T-helper 1 cell treated with Interleukin-12 subunit alpha and Interleukin-12 subunit beta and Interleukin-4 antibody, amounts not matched to agents 30 μg/mL and 1 μg/mL, for 36 hours (primary cell): ENCODE data around the gene ADRA2A.

Experiments used
- H3K27ac Mint-ChIP-seq: one replicate; pipeline ENCODE4 v1.8.0; 2021; ENCODE audit warnings: mild to moderate bottlenecking, mixed read lengths
- H3K27me3 Mint-ChIP-seq: one replicate; pipeline ENCODE4 v1.8.0; 2021; ENCODE audit warnings: low read depth, mixed read lengths
- H3K36me3 Mint-ChIP-seq: one replicate; pipeline ENCODE4 v1.8.0; 2021; ENCODE audit warnings: low read depth, mixed read lengths
- H3K4me1 Mint-ChIP-seq: one replicate; pipeline ENCODE4 v1.8.0; 2021; ENCODE audit warnings: low read depth, mixed read lengths
- H3K4me3 Mint-ChIP-seq: one replicate; pipeline ENCODE4 v1.8.0; 2021; ENCODE audit warnings: mild to moderate bottlenecking, moderate library complexity, mixed read lengths
- H3K9me3 Mint-ChIP-seq: one replicate; pipeline ENCODE4 v1.8.0; 2021; ENCODE audit warnings: mixed read lengths

Gene ADRA2A

GRCh38 chr10:111112333-111112732 lies 35.5 kb downstream of the ADRA2A start:
- Mint-ChIP-seq H3K27ac (no peak overlapping the region), H3K36me3 (peaks cover 2% of the 10 kb centered on the region), H3K9me3 (no peaks in the 10 kb centered on the region), H3K27me3 (peaks cover 6% of the 10 kb centered on the region), H3K4me3 (no peak overlapping the region), H3K4me1 (peaks cover 7% of the 10 kb centered on the region)

GRCh38 chr10:111113238-111113960 lies 36.6 kb downstream of the ADRA2A start:
- Mint-ChIP-seq H3K4me1 (peaks cover 7% of the 10 kb centered on the region), H3K9me3 (no peaks in the 10 kb centered on the region), H3K27me3 (peaks cover 6% of the 10 kb centered on the region), H3K4me3 (no peak overlapping the region), H3K27ac (no peak overlapping the region), H3K36me3 (peaks cover 2% of the 10 kb centered on the region)

GRCh38 chr10:111113961-111114757 lies 37.3 kb downstream of the ADRA2A start:
- Mint-ChIP-seq H3K36me3 (peaks cover 2% of the 10 kb centered on the region), H3K4me1 (peaks cover 7% of the 10 kb centered on the region), H3K27ac (no peak overlapping the region), H3K4me3 (no peak overlapping the region), H3K9me3 (no peaks in the 10 kb centered on the region), H3K27me3 (peaks cover 6% of the 10 kb centered on the region)

- Mint-ChIP-seq H3K4me1 (peaks cover 7% of the 10 kb centered on the region), H3K4me3 (no peak overlapping the region), H3K36me3 (peaks cover 2% of the 10 kb centered on the region), H3K9me3 (no peaks in the 10 kb centered on the region), H3K27ac (no peak overlapping the region), H3K27me3 (peaks cover 9% of the 10 kb centered on the region)
Measured at GRCh38 chr10:111114758-111115500, 38.1 kb downstream of the ADRA2A start.

GRCh38 chr10:111116211-111116610 lies 39.4 kb downstream of the ADRA2A start:
- Mint-ChIP-seq H3K4me3 (no peak overlapping the region), H3K27ac (no peak overlapping the region), H3K9me3 (no peaks in the 10 kb centered on the region), H3K4me1 (peaks cover 7% of the 10 kb centered on the region), H3K27me3 (peaks cover 13% of the 10 kb centered on the region), H3K36me3 (peaks cover 2% of the 10 kb centered on the region)

- H3K27me3 Mint-ChIP-seq = peaks cover 13% of the 10 kb centered on the region
- no peaks in the 10 kb centered on the region for H3K9me3 Mint-ChIP-seq
- peaks cover 2% of the 10 kb centered on the region for H3K36me3 Mint-ChIP-seq
- H3K4me3 Mint-ChIP-seq = no peak overlapping the region
- H3K27ac Mint-ChIP-seq = no peak overlapping the region
- peaks cover 7% of the 10 kb centered on the region for H3K4me1 Mint-ChIP-seq
Measured at GRCh38 chr10:111116762-111117445, 40.1 kb downstream of the ADRA2A start.

- no peaks in the 10 kb centered on the region for H3K9me3 Mint-ChIP-seq
- peaks cover 7% of the 10 kb centered on the region for H3K4me1 Mint-ChIP-seq
- peaks cover 2% of the 10 kb centered on the region for H3K36me3 Mint-ChIP-seq
- no peak overlapping the region for H3K4me3 Mint-ChIP-seq
- peaks cover 13% of the 10 kb centered on the region for H3K27me3 Mint-ChIP-seq
- no peak overlapping the region for H3K27ac Mint-ChIP-seq
Measured at GRCh38 chr10:111117528-111118277, 40.9 kb downstream of the ADRA2A start.

GRCh38 chr10:111118758-111119157 lies 41.9 kb downstream of the ADRA2A start:
- Mint-ChIP-seq H3K4me3 (no peak overlapping the region), H3K9me3 (no peaks in the 10 kb centered on the region), H3K27ac (no peak overlapping the region), H3K4me1 (peaks cover 7% of the 10 kb centered on the region), H3K27me3 (peaks cover 13% of the 10 kb centered on the region), H3K36me3 (peaks cover 2% of the 10 kb centered on the region)

GRCh38 chr10:111119637-111120036 lies 42.8 kb downstream of the ADRA2A start:
- H3K27me3 Mint-ChIP-seq = peaks cover 13% of the 10 kb centered on the region
- no peak overlapping the region for H3K4me3 Mint-ChIP-seq
- H3K36me3 Mint-ChIP-seq = no peaks in the 10 kb centered on the region
- H3K9me3 Mint-ChIP-seq = no peaks in the 10 kb centered on the region
- H3K27ac Mint-ChIP-seq = no peak overlapping the region
- no peaks in the 10 kb centered on the region for H3K4me1 Mint-ChIP-seq

- no peaks in the 10 kb centered on the region for H3K9me3 Mint-ChIP-seq
- H3K4me3 Mint-ChIP-seq = no peak overlapping the region
- H3K27ac Mint-ChIP-seq = no peak overlapping the region
- H3K36me3 Mint-ChIP-seq = no peaks in the 10 kb centered on the region
- H3K4me1 Mint-ChIP-seq = no peaks in the 10 kb centered on the region
- H3K27me3 Mint-ChIP-seq = peaks cover 16% of the 10 kb centered on the region
Measured at GRCh38 chr10:111122127-111122526, 45.3 kb downstream of the ADRA2A start.

- H3K36me3 Mint-ChIP-seq = no peaks in the 10 kb centered on the region
- H3K4me1 Mint-ChIP-seq = no peaks in the 10 kb centered on the region
- H3K4me3 Mint-ChIP-seq = no peak overlapping the region
- no peaks in the 10 kb centered on the region for H3K9me3 Mint-ChIP-seq
- peaks cover 22% of the 10 kb centered on the region for H3K27me3 Mint-ChIP-seq
- H3K27ac Mint-ChIP-seq = no peak overlapping the region
Measured at GRCh38 chr10:111123883-111124282, 47.1 kb downstream of the ADRA2A start.

GRCh38 chr10:111125102-111125501 lies 48.3 kb downstream of the ADRA2A start:
- Mint-ChIP-seq H3K36me3 (no peaks in the 10 kb centered on the region), H3K27ac (no peak overlapping the region), H3K27me3 (peaks cover 18% of the 10 kb centered on the region), H3K4me3 (no peak overlapping the region), H3K4me1 (no peaks in the 10 kb centered on the region), H3K9me3 (no peaks in the 10 kb centered on the region)

GRCh38 chr10:111126077-111126476 lies 49.2 kb downstream of the ADRA2A start:
- H3K36me3 Mint-ChIP-seq = no peaks in the 10 kb centered on the region
- no peak overlapping the region for H3K27ac Mint-ChIP-seq
- H3K4me1 Mint-ChIP-seq = no peaks in the 10 kb centered on the region
- no peaks in the 10 kb centered on the region for H3K9me3 Mint-ChIP-seq
- peaks cover 13% of the 10 kb centered on the region for H3K27me3 Mint-ChIP-seq
- H3K4me3 Mint-ChIP-seq = no peak overlapping the region
